H7 (cell line): ENCODE results near the gene RNU1-1. TPM values are rescaled to one million over a fixed set of nuclear protein-coding genes. Genes with fewer than 3 reads are reported as not detected.

ENCODE experiments used
- DNase-seq: peaks from one replicate; pipeline ENCODE4 v3.0.0; 2012
- H3K27me3 ChIP-seq: 2 replicates; pipeline ENCODE4 v1.6.0; 2011; ENCODE audit warnings: mild to moderate bottlenecking, low read length; ENCODE audit not compliant: control insufficient read depth, insufficient read depth
- H3K36me3 ChIP-seq: replicated peaks from 2 replicates; pipeline ENCODE4 v1.5.1; 2011; ENCODE audit warnings: low read length; ENCODE audit not compliant: control insufficient read depth, insufficient read depth
- H3K4me3 ChIP-seq: 2 replicates; pipeline ENCODE4 v1.5.1; 2011; ENCODE audit warnings: low read depth, mild to moderate bottlenecking, control low read depth, low read length, moderate library complexity; ENCODE audit not compliant: insufficient read depth
- total RNA-seq: library from RNA; depleted of rRNA; stranded (reverse); fragments of >200 nt; shearing (Covaris generic); gene quantifications from 2 replicates; pipeline ENCODE4 v1.2.3, GENCODE V29; 2014; rRNA removed

The RNU1-1 gene
- total RNA-seq, 1 experiment from 2014 or later, result under 0.01 TPM

DNA sequence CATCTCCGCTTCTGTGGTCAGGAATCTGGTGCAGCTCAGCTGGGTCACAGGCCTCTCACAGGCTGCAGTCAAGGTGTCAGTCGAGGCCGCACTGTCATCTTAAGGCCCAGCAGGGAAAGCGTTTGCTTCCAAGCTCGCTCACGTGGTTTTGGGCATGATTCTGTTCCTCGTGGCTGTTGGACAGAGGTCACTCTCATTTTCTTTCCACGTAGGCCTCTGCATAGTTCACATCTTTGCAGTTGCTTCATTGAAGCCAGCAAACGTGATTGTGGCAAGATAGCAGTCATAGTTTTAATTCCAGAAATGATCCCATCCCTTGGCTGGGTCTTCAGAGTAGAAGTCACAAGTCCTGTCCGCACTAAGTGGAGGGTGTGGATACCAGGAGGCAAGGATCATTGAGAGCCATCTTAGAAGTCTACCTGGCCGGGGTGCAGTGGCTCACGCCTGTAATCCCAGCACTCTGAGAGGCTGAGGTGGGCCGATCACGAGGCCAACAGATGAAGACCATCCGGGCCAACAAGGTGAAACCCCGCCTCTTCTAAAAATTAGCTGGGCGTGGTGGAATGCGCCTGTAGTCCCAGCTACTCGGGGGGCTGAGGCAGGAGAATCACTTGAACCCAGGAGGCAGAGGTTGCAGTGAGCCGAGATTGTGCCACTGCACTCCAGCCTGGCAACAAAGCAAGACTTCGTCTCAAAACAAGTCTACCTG, 49.0 kb downstream of the RNU1-1 start:
- Histone ChIP-seq H3K4me3 (no peak overlapping the region), H3K27me3 (no peaks in the 10 kb centered on the region), H3K36me3 (peaks cover 1% of the 10 kb centered on the region; the same call in 1 of the 2 replicates)
- no peak for DNase-seq

Other genes starting within 250 kb of the RNU1-1 start
- 38.9 and 40.4 TPM in 2 replicates for gene FBXO42, start 161.8 kb downstream of the RNU1-1 start, total RNA-seq
- gene SZRD1, start 147.0 kb downstream of the RNU1-1 start, total RNA-seq, result 111 and 124 TPM in 2 replicates
- 0.07 TPM in 1 of 2 replicates, not detected in the other for gene SPATA21, start 76.9 kb downstream of the RNU1-1 start, total RNA-seq
- 69.5 and 80.0 TPM in 2 replicates for gene NECAP2, start 73.6 kb downstream of the RNU1-1 start, total RNA-seq
- gene NBPF1, start 99.3 kb upstream of the RNU1-1 start, total RNA-seq, result 6.8 and 14.4 TPM in 2 replicates
- under 0.01 TPM in 2 replicates for gene RNU1-3, start 152.7 kb upstream of the RNU1-1 start, total RNA-seq
- under 0.01 TPM in 2 replicates for gene RNU1-4, start 226.2 kb upstream of the RNU1-1 start, total RNA-seq